Measurements from ENCODE around the gene TNC.

DNA sequence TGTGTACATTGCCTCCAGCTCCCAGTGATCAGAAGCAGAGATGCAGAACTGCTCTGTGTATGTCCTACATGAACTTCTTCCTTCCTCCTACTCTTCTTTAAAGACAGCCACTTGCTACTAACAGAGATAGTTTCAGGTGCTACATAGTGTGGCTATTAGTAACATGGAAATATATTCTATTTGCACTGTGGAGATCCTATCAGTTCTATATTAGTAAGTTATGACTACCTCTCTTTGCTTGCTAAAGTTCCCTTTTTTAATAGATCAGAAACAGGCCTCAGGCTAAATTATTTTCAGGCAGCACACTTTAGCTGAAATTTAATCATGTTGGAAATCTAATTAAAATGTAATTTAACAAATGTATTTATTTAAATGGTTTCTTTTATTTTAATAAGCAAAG lies 123.2 kb downstream of the TNC start:
- TF ChIP-seq, protein P1, sequence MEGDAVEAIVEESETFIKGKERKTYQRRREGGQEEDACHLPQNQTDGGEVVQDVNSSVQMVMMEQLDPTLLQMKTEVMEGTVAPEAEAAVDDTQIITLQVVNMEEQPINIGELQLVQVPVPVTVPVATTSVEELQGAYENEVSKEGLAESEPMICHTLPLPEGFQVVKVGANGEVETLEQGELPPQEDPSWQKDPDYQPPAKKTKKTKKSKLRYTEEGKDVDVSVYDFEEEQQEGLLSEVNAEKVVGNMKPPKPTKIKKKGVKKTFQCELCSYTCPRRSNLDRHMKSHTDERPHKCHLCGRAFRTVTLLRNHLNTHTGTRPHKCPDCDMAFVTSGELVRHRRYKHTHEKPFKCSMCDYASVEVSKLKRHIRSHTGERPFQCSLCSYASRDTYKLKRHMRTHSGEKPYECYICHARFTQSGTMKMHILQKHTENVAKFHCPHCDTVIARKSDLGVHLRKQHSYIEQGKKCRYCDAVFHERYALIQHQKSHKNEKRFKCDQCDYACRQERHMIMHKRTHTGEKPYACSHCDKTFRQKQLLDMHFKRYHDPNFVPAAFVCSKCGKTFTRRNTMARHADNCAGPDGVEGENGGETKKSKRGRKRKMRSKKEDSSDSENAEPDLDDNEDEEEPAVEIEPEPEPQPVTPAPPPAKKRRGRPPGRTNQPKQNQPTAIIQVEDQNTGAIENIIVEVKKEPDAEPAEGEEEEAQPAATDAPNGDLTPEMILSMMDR (IDR thresholded peaks at IDR 0.05): no peak
- no peak for TF ChIP-seq POLR2A (IDR thresholded peaks at IDR 0.05)

Measured in lower leg skin (tissue), 3 donors.